OCI-LY3 (cell line): ENCODE measurements around the gene PDE7B.

Experiments used
- EZH2phosphoT487 ChIP-seq: fragments of 200-600 bp; shearing (Covaris generic); IDR thresholded peaks from 2 replicates; pipeline ENCODE4 v1.6.1; 2018; ENCODE audit warnings: antibody characterized with exemption, mixed run types, low read depth
- TF ChIP-seq, protein P1 (sequence below): fragments of 200-600, 300-600 bp; sonication (generic); IDR thresholded peaks from 2 replicates; pipeline ENCODE4 v1.5.1; 2014; ENCODE audit warnings: antibody characterized with exemption, low read length, low read depth

GRCh38 chr6:136208783-136209182 is 357.3 kb downstream of the PDE7B start:
- TF ChIP-seq, protein P1, sequence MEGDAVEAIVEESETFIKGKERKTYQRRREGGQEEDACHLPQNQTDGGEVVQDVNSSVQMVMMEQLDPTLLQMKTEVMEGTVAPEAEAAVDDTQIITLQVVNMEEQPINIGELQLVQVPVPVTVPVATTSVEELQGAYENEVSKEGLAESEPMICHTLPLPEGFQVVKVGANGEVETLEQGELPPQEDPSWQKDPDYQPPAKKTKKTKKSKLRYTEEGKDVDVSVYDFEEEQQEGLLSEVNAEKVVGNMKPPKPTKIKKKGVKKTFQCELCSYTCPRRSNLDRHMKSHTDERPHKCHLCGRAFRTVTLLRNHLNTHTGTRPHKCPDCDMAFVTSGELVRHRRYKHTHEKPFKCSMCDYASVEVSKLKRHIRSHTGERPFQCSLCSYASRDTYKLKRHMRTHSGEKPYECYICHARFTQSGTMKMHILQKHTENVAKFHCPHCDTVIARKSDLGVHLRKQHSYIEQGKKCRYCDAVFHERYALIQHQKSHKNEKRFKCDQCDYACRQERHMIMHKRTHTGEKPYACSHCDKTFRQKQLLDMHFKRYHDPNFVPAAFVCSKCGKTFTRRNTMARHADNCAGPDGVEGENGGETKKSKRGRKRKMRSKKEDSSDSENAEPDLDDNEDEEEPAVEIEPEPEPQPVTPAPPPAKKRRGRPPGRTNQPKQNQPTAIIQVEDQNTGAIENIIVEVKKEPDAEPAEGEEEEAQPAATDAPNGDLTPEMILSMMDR, result no peak
- no peak for TF ChIP-seq EZH2phosphoT487
